HG03135 (cell line): ENCODE measurements around the gene KDM4D.
"Not testable (repeated sequence)": the region's sequence is repeated elsewhere in the genome, so short reads cannot be mapped to it uniquely, and the experiment has no call there.

Experiments used
- ATAC-seq: cut with Tn5 transposase; IDR thresholded peaks from one replicate; pipeline ENCODE4 v1.9.1; 2021; ENCODE audit warnings: mild to moderate bottlenecking, moderate library complexity; ENCODE audit not compliant: unreplicated experiment

The KDM4D gene

DNA sequence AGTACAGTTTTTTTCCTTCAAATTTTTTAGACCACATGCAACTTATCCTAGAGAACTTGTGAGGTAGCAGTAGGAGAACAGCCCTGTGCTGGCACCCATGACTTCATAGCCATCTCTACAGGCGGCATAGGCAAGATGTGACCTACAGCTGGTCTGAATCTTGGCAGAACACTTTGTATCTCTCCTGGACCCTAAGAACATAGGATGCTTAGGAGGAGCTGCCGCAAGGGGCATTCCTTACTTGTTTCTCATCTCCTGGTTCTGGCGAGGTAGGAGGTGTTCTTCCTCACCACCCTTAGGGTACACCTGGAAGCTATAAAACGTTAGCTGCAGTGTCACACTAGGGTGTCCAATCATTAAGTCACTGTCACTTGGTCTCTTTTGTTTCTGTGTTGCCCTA is 16.5 kb upstream of the KDM4D start:
- ATAC-seq: no peak

DNA sequence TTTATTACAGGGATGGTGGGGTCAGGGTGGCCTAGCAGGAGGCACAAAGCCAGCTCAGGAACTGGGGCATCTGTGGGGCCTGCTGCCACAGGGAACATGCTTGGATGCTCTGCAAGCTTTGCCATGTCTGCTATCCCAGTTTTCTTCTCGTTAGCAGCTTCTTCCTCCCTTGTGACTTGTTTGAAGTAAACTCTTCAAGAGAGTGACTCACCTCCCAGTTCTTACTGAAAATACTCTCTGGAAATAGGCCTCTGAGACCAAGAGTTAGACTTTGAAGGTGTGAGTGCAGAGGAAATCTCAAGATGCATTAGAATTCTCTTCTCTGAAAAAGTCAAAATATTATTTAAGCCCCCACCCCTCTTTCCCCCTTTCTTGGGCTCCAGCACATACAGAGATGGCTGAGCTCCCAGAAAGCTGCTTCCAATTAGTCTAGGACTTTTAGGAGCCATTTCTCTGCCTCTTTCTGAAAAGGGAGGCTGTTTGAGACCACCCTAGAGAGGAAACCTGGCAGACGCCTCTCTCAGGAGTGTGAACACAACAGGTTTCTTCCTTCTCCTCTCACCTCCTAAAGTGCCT is 15.3 kb upstream of the KDM4D start:
- no peak for ATAC-seq

DNA sequence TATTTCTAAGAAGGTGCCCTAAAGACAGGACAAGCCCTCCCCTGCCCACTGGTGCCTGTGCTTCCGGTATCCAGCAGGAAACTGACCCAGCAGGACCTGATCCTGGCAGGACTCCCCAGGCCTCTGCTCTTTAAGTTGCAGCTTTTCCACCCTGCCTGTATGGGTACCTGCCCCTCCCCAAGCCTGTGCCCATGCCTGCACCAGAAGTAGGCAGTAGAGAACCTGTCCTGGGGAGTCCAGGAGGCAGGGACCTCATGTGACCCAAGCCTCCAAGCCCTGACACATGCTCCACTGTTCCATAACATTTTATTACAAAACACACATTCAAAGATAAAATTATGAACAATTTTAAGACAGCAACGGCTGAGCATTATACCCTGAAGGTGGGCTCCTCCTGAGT is 14.3 kb upstream of the KDM4D start:
- ATAC-seq: no peak

DNA sequence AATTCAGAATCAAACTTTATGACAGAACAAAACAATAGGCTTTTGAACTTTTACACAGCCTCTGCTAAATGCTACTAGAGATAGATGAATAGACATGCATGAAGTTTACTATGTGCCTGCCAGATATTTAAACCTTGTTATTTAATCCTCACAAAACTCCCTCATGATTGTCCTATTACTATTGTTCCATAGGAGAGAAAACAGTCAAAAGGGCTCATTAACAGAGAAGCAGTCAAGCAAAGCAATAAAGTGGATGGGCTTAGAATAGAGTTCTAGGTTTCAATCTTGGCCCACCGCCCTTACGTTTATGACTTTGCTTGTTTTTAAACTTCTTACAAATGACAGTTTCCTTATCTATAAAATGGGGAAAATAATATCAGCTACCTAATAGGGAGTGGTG is 13.0 kb upstream of the KDM4D start:
- no peak for ATAC-seq

DNA sequence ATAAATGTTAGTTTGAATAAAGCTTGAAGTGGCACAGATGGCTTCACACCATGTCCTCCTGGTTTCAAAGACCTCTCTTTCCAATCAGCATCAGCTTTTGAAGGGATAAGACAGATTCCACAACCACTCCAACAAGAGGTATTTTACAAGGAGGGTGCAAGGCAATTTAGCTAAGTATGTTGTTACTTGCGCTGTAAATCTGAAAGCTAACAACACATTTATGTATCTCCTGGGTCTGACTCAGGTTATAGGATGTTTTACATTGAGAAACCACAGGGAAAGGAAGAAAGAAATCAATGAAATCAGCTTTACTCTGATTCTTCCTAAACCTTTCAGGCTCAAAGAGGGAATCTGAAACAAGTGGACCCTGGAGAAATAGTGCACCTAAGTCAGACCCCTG is 12.3 kb upstream of the KDM4D start:
- ATAC-seq: no peak

DNA sequence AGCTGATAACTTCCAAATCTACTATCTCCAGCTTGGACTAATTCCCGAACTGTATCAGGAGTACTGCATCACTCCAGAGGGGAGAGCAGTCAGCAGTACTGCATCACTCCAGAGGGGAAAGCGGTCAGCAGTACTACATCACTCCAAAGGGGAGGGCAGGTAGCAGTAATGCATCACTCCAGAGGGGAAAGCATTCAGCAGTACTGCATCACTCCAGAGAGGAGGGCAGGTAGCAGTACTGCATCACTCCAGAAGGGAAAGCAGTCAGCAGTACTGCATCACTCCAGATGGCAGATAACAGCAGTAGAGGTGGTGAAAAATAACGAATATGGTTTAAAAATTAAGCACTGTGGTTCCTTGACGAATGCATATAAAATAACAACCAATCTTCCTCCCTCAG is 8.6 kb upstream of the KDM4D start:
- ATAC-seq: no peak

DNA sequence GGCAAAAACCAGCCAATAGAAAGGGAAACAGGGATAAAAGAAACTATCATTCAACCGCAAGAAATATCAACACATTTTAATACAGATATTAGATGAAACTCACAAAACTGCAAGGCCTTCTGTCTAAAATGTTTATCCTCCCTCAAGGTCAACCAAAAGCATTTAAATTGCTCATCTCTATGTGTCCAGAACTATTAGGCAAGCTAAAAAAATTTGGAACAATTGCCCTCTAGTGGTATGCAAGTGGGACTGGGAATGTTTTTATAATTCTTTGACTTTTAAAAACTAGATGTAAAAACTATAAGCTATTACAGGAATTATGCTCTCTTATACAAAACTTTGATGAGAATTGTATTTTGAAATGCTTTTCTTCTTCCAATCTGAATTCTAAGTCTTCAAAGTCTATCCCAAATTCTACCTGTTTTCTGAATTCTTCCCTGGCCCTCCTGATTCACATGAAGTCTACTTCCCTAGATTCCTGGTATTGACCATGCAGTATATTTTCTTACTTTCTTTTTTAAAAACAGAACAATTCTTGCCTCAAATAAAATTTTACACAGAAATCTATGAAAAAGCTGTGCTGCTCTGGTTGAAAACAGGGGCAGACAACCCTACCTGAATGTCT is 5.1 kb upstream of the KDM4D start:
- ATAC-seq: no peak

DNA sequence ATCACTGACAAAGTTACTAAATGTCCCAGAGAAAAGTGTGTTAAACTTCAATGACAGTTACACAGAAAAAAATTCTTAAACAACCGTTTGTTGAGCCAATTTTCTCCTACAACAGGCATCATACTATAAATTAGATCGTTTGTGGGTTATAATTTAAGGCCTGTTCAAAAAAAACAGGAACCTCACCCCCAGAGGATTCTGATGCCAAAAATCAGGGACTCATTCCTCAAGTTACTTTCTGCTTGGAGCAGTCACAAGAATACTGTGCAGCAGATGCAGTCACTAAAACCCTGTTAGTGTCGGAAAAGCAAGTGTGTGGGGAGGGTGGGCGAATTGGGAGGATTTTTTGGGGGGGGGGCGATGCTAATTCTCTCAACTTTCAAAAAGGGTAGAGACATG is 810 bp upstream of the KDM4D start:
- ATAC-seq: no peak

DNA sequence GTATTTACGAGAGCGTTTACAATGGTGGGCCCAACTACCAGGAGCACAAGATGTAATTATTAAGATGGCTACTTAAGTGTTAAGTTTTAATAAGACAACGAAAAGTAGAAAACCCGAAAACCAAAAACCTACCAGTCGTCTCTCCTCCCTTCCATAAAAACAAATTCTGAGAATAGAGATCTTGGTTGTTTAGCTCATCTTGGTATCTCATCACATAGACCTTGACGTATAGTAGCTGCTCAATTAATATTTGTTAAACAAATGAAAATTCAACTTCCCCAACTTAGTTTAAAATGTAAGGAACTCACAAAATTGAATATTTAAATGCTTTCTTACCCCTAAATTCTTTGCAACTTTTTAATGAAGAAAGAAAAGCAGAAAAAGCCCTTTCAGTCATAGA is 669 bp downstream of the KDM4D start:
- no peak for ATAC-seq

DNA sequence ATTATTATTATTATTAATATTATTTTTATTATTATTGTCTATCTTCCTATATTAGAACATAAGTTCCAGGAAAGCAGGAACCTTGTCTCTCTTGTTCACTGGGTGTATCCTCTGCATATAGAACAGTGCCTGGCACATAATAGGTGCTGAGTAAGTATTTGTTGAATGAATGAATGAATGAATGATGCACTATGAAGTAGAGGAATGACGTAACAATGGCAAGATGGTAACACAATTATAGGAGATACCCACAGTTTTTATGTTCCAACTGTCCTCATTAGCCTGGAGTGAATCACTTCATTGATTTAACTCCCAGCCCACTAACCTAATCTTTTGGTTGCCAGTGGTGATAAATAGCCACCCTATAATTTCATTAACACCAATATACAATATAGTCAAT is 2.1 kb downstream of the KDM4D start:
- ATAC-seq: no peak

DNA sequence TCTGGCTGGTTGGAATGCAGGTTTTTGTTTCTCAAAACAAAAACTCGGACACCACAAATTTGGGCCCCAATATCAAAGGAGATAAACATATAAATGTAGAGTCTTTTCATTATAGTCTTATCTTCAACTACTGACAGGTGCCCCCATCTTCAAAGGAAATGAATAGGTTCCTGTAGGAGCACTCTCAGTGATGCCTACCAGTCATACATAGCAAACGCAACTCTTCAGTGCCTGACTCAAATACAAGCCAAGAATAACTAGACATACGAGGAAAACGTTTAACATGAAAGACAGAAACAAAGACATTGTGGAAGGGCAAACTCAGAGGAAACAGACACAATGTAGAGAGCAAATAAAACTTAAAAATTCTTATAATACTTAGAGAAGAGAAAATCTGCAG is 13.9 kb downstream of the KDM4D start:
- no peak for ATAC-seq

DNA sequence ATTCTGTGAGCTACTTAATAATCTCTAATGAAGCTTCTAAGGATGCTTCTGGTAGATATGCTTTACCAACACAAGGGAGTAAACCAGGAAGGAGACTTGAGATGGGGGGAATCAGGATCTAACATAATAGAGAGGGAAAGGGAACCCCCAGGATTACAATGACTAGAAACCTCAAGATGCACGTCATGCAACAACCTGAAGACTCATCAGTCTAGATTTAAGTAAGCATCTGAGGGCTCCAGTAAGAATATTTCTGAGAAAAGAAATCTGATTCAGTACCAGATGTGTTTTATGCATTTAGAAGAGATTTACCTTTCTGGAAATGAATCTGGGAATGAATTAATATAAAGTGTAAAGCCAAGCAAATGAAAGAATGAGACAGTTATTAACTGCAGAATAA is 15.2 kb downstream of the KDM4D start:
- no peak for ATAC-seq

DNA sequence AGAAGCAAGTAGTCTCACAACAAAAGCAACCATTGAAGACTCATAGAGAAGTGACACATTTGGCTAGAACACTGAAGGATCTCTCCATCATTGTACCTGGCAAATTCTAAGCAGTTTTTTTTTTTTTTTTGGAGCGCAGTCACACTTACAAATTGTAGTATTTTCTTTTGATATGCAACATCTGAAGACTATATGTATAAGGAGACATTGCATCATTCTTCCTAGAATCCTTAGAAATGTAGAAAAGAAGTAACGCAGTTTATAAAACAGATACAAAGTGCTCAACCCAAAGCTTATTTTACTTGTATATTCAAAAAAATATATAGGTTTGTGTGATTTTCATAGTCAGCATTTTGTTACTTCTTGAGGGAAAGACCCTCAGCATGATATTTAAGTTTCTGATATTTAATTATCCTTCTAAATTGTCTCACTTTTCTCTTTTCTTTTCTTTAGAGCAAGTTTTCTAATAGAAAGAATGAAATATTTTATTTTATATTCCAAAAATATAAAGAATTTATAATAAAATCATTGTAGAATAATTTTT is 20.0 kb downstream of the KDM4D start:
- no peak for ATAC-seq

DNA sequence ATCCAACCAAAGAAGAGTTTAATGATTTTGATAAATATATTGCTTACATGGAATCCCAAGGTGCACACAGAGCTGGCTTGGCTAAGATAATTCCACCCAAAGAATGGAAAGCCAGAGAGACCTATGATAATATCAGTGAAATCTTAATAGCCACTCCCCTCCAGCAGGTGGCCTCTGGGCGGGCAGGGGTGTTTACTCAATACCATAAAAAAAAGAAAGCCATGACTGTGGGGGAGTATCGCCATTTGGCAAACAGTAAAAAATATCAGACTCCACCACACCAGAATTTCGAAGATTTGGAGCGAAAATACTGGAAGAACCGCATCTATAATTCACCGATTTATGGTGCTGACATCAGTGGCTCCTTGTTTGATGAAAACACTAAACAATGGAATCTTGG is 23.9 kb downstream of the KDM4D start:
- no peak for ATAC-seq

DNA sequence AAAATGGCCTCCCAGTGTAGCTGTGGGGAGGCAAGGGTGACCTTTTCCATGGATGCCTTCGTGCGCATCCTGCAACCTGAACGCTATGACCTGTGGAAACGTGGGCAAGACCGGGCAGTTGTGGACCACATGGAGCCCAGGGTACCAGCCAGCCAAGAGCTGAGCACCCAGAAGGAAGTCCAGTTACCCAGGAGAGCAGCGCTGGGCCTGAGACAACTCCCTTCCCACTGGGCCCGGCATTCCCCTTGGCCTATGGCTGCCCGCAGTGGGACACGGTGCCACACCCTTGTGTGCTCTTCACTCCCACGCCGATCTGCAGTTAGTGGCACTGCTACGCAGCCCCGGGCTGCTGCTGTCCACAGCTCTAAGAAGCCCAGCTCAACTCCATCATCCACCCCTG is 24.8 kb downstream of the KDM4D start:
- no peak for ATAC-seq

DNA sequence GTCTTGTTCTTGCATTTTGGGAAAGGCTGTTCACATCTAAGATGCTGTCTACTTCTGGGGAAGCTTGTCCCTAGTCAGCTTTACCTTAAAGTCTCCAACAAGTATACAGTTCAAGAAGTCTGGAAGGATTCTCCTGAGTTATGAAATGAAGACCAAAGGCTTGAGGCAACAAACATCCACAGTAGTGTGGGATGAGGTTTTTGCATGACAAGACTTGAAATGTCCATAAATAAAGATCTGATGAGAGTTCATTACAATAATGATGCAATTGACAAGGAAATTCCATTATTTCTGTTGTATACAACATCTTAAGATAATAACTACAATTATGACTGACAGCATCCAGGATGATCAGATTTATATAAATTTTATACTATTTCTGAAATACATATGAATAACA is 30.2 kb downstream of the KDM4D start:
- ATAC-seq: no peak

DNA sequence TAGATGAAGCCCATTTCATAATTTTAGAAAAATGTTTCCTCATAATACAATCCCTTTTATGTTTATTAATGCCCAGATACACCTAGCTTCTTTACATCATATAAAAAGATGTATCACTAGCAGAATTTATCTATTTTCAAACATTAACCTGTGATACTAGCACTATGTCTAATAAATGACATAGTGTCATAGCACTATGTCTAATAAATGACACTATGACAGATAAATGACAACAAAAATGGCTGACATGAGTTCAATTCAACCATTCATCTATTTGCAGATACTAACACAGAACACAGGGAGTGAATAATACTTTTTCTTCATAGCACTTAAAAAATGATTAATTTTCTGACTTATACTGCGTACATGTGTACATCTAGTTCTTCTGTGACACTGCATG is 32.1 kb downstream of the KDM4D start:
- no peak for ATAC-seq

DNA sequence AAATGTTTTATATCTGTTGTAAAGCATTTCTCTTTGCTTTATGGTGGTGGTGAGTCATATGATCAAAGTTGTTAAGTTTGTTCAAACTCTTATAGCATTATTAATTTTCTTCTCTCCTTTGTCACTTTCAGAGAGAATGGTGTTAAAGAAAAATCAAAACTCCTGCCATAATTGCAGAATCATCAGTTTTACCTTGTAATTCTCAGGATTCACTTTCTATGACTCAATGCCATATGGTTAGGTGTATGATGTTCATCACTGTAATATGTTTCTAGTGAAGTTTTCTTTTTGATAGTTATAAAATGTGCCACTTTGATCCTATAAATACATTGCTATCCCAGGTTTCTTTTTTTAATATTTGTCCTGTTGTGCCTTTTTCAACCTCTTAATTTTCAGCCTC is 37.9 kb downstream of the KDM4D start:
- no peak for ATAC-seq

DNA sequence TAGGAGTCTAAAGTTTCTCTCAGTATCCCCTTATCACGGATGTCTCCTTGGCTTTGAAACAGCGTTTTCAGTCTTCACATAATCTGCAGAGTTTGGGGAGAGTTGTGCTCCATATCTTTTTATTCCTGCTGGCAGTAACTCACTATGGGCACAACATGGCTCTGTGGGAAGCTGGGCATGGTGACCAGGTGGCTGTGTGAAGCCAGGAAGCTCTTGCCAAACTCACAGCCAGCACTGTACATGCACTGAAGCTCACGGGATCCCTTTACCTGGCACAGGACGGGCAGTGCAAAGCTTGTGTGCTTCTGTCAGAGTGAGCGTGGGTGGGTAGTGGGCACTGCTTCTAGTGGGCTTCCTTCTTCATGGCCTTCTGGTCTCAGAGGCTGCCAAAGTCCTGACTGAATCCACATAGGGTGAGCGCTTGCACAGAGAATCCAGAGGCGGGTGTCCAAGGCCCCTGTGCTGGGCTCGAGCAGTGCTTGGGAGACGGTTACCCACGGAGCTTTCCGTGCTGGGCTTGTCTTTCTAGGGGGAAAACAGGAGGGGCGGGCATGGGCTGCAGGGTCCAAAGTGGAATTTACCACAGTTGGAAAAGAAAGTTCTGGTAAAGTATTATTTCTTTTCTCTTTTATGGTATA is 40.8 kb downstream of the KDM4D start:
- no peak for ATAC-seq

DNA sequence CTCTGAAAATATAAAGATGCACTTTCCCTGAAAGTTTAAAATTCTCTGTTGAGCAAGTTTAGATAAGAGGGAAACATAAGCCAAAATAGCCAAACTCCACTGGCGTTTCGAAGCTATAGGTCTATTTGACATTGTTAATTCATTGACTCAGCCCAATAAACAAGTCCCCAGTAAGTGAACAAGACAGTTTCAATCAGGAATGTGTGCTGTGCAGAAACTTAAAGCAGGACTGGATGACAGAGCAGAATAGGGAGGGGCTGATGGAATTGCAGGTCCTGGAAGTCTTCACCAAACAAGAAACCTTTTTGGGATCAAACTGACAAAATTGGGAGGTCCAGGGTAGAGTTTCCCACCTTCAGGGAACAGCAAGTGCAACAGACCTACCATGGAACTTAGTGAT is 42.6 kb downstream of the KDM4D start:
- no peak for ATAC-seq

DNA sequence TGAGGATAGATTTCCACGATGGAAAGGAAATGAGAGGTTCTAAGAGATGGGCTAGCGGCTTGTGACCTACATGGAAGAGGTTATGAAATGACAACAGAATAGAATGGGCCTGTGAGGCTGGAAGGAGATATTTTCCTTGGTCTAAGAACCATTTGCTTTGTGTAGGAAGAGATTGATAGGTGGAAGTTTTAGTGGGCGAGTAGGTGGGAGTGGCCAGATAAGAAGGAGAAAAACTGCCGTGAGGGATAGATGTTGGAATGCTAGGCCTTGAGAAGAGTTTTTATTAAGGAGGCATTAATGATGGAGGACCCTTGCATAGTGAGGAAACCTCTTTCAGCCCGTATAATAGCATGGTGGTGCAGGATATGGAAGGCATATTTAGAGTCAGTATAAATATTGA is 48.0 kb downstream of the KDM4D start:
- ATAC-seq: not testable (repeated sequence)

DNA sequence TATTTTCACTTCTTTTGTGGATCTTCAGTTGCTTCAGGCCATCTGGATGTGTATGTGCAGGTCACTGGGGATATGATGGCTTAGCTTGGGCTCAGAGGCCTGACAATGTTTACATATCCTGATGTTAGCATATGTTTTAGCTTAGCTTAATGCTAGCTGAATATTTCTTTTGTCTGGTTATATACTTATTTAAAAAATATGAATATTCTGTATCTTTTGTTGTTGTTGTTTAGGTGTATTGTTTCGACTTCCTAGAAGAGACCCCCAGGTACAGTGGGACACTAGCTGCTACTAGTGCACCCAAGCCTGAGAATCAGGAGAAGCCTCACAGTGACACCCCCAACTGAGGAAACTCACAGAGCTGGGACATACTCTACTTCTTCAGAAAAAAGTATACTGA is 51.4 kb downstream of the KDM4D start, which contains the start of gene KDM4E:
KDM4E (plus strand) TSS at position 301 of the 400 bp plus-strand sequence. CDS start 300 bp downstream, outside the sequence.
- ATAC-seq: no peak
